Measurements from ENCODE around the gene TCF25. TPM values are rescaled to one million over a fixed set of nuclear protein-coding genes. Genes with fewer than 3 reads are reported as not detected.

The TCF25 gene, protein sequence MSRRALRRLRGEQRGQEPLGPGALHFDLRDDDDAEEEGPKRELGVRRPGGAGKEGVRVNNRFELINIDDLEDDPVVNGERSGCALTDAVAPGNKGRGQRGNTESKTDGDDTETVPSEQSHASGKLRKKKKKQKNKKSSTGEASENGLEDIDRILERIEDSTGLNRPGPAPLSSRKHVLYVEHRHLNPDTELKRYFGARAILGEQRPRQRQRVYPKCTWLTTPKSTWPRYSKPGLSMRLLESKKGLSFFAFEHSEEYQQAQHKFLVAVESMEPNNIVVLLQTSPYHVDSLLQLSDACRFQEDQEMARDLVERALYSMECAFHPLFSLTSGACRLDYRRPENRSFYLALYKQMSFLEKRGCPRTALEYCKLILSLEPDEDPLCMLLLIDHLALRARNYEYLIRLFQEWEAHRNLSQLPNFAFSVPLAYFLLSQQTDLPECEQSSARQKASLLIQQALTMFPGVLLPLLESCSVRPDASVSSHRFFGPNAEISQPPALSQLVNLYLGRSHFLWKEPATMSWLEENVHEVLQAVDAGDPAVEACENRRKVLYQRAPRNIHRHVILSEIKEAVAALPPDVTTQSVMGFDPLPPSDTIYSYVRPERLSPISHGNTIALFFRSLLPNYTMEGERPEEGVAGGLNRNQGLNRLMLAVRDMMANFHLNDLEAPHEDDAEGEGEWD
- total RNA-seq (2022; extraction: Qiagen RNA extraction; ENCODE audit: low read depth), result 60.9 to 74.7 TPM (median 73.0 TPM) in 5 replicates

GRCh38 chr16:89873109-89873971 is at the start of gene TCF25:
Gene TCF25, plus strand, starts transcription at chr16:89873592. Its CDS starts 76 bp downstream, at chr16:89873668.

DNA sequence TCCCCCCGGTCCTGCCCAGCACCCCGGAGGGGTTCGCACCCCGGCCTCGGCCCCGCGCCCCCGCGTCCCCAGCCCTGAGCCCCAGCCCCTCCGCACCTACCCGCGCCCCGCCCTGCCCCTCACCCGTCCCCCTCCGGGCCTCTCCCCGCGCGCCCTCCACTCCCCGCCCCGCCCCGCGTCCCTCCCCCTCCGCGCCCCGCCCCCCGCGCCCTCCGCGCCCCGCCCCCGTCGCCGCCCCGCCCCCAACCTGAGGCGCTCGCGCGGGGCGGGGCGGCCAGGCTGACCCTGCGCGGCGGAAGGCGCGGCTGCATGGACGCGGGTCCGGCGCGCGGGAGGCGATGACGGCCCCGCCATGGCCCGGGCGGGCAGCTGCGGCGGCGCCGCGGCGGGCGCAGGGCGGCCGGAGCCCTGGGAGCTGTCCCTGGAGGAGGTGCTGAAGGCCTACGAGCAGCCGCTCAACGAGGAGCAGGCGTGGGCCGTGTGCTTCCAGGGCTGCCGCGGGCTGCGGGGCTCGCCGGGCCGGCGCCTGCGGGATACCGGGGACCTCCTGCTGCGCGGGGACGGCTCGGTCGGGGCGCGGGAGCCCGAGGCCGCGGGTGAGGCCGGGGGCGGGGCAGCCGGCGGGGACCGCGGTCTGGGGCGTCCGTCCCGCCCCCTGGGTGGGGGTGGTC is 45.1 kb upstream of the TCF25 start, which contains the start of gene SPIRE2:
SPIRE2 (plus strand) TSS at position 277 of the 671 bp plus-strand sequence; CDS start at position 353, 76 bp downstream.

DNA sequence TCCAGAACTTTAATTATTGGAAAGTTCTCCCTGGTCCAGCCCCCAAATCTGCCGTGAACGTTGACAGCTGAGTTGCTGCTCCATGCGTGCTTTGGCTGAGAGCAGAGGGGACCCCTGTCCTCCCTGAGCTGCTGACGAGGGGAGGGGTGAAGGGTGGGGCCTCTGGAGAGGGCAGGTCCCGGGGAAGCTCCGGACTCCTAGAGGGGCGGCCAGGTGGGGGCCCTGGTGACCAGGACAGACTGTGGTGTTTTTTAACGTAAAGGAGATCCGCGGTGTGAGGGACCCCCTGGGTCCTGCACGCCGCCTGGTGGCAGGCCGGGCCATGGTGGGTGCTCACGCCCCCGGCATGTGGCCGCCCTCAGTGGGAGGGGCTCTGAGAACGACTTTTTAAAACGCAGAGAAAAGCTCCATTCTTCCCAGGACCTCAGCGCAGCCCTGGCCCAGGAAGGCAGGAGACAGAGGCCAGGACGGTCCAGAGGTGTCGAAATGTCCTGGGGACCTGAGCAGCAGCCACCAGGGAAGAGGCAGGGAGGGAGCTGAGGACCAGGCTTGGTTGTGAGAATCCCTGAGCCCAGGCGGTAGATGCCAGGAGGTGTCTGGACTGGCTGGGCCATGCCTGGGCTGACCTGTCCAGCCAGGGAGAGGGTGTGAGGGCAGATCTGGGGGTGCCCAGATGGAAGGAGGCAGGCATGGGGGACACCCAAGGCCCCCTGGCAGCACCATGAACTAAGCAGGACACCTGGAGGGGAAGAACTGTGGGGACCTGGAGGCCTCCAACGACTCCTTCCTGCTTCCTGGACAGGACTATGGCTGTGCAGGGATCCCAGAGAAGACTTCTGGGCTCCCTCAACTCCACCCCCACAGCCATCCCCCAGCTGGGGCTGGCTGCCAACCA is 45.3 kb downstream of the TCF25 start, which contains the start of gene MC1R:
MC1R (plus strand) TSS at position 410 of the 895 bp plus-strand sequence; CDS start at position 807, 397 bp downstream.

GRCh38 chr16:89922884-89923639 is 49.7 kb downstream of the TCF25 start, which contains the start of gene TUBB3:
Gene TUBB3, plus strand, starts transcription at chr16:89923342. Its CDS starts 60 bp downstream, at chr16:89923402.

Other genes starting within 250 kb of the TCF25 start
- 93.1 to 112 TPM (median 95.7 TPM) in 5 replicates for gene CHMP1A, start 215.9 kb upstream of the TCF25 start, total RNA-seq (2022; extraction: Qiagen RNA extraction; ENCODE audit: low read depth)
- 14.4 to 18.4 TPM (median 17.0 TPM) in 5 replicates for gene SPATA33, start 215.8 kb upstream of the TCF25 start, total RNA-seq (2022; extraction: Qiagen RNA extraction; ENCODE audit: low read depth)
- 37.1 to 79.5 TPM (median 45.3 TPM) in 5 replicates for gene CDK10, start 186.9 kb upstream of the TCF25 start, total RNA-seq (2022; extraction: Qiagen RNA extraction; ENCODE audit: low read depth)
- gene SPATA2L, start 171.9 kb upstream of the TCF25 start, total RNA-seq (2022; extraction: Qiagen RNA extraction; ENCODE audit: low read depth), result 9.7 to 12.5 TPM (median 11.6 TPM) in 5 replicates
- 4.0 to 5.2 TPM (median 4.8 TPM) in 5 replicates for gene VPS9D1, start 152.7 kb upstream of the TCF25 start, total RNA-seq (2022; extraction: Qiagen RNA extraction; ENCODE audit: low read depth)
- 17.4 to 22.3 TPM (median 19.0 TPM) in 5 replicates for gene ZNF276, start 152.1 kb upstream of the TCF25 start, total RNA-seq (2022; extraction: Qiagen RNA extraction; ENCODE audit: low read depth)
- 25.2 to 38.5 TPM (median 34.0 TPM) in 5 replicates for gene FANCA, start 56.9 kb upstream of the TCF25 start, total RNA-seq (2022; extraction: Qiagen RNA extraction; ENCODE audit: low read depth)
- 5.9 to 8.4 TPM (median 7.9 TPM) in 5 replicates for gene SPIRE2, start 45.1 kb upstream of the TCF25 start, total RNA-seq (2022; extraction: Qiagen RNA extraction; ENCODE audit: low read depth)
- 4.5 to 7.3 TPM (median 6.4 TPM) in 5 replicates for gene MC1R, start 45.3 kb downstream of the TCF25 start, total RNA-seq (2022; extraction: Qiagen RNA extraction; ENCODE audit: low read depth)
- 199 to 259 TPM (median 236 TPM) in 5 replicates for gene TUBB3, start 49.8 kb downstream of the TCF25 start, total RNA-seq (2022; extraction: Qiagen RNA extraction; ENCODE audit: low read depth)
- 98.8 to 115 TPM (median 111 TPM) in 5 replicates for gene DEF8, start 75.2 kb downstream of the TCF25 start, total RNA-seq (2022; extraction: Qiagen RNA extraction; ENCODE audit: low read depth)
- 45.5 to 65.7 TPM (median 58.6 TPM) in 5 replicates for gene DBNDD1, start 145.9 kb downstream of the TCF25 start, total RNA-seq (2022; extraction: Qiagen RNA extraction; ENCODE audit: low read depth)
- gene PRDM7, start 203.7 kb downstream of the TCF25 start, total RNA-seq (2022; extraction: Qiagen RNA extraction; ENCODE audit: low read depth), result not detected in 5 replicates

Data from A549 treated with GW870086 at 1 μM for 4 hours (cell line).